Measurements from ENCODE around the gene LEP. TPM values are rescaled to one million over a fixed set of nuclear protein-coding genes. Genes with fewer than 3 reads are reported as not detected.
A peak's percentile ranks its signal among the peaks of the same experiment; 100 is the strongest.

LEP gene
- not detected for polyA plus RNA-seq (2013, experiment 1 of 2)
- polyA plus RNA-seq (2013, experiment 2 of 2), result not detected

- H3K27ac ChIP-seq (ENCODE audit: low read length, poor library complexity, severe bottlenecking), result no peak within 1 kb of the TSS
- H3K9ac ChIP-seq (ENCODE audit: low read length), result no peak within 1 kb of the TSS
- no peak within 1 kb of the TSS for H3K23ac ChIP-seq (ENCODE audit: low read length in 2 of 2)
- no peak within 1 kb of the TSS for H4K8ac ChIP-seq (ENCODE audit: low read length)
- H3K9me3 ChIP-seq (ENCODE audit: control insufficient read depth, low read length), result peaks cover 18% of the 10 kb centered on the region
- no peaks in the 10 kb centered on the region for H3K4me1 ChIP-seq (ENCODE audit: control insufficient read depth, insufficient read depth, low read depth, low read length)
- no peak within 1 kb of the TSS for H2AK5ac ChIP-seq (ENCODE audit: low read length, severe bottlenecking)
- H3K36me3 ChIP-seq (ENCODE audit: control insufficient read depth in 1 of 2, insufficient read depth in 2 of 2, low read depth in 1 of 2, low read length in 2 of 2), result no peaks in the 10 kb centered on the region
- H3K4me2 ChIP-seq (ENCODE audit: low read length, poor library complexity, severe bottlenecking), result no peak within 1 kb of the TSS
- H3K18ac ChIP-seq (ENCODE audit: low read depth in 1 of 2, low read length in 2 of 2), result no peak within 1 kb of the TSS
- no peak within 1 kb of the TSS for H2BK5ac ChIP-seq (ENCODE audit: low read depth, low read length, poor library complexity, severe bottlenecking)
- peaks cover 10 to 47% of the 10 kb centered on the region in 2 experiments for H3K27me3 ChIP-seq (ENCODE audit: control insufficient read depth in 1 of 2, insufficient read depth in 1 of 2, low read length in 2 of 2)
- no peak within 1 kb of the TSS for H3K14ac ChIP-seq (ENCODE audit: low read length in 2 of 2)
- H2AFZ ChIP-seq (ENCODE audit: low read depth, low read length), result no peak within 1 kb of the TSS
- no peak for DNase-seq
- peak within 1 kb of the TSS; percentile 9 for H4K91ac ChIP-seq (ENCODE audit: low read length)
- H3K4ac ChIP-seq (ENCODE audit: low read depth in 1 of 2, low read length in 2 of 2), result no peak within 1 kb of the TSS
- H2BK120ac ChIP-seq (ENCODE audit: low read depth, low read length), result no peak within 1 kb of the TSS
- no peaks in the 10 kb centered on the region for H3K79me1 ChIP-seq (replicated peaks; ENCODE audit: low read length, poor library complexity, severe bottlenecking)
- 97% methylated on average over 67 of the region's 67 CpGs for WGBS
- H3K4me3 ChIP-seq (ENCODE audit: insufficient read depth in 1 of 2, low read depth in 1 of 2, low read length in 2 of 2), result no peak within 1 kb of the TSS
- no peak within 1 kb of the TSS for H2BK15ac ChIP-seq (ENCODE audit: low read depth, poor library complexity, severe bottlenecking)
- H2BK12ac ChIP-seq (ENCODE audit: low read length in 2 of 2), result no peak within 1 kb of the TSS
Observed at GRCh38 chr7:128240696-128241386, at the start of gene LEP. Gene LEP, plus strand, starts transcription at chr7:128241278. Its CDS starts 10,741 bp downstream, at chr7:128252019.

- H3K9ac ChIP-seq (ENCODE audit: low read length), result no peak overlapping the region
Observed at GRCh38 chr7:128192497-128193142, 48.5 kb upstream of the LEP start.

DNA sequence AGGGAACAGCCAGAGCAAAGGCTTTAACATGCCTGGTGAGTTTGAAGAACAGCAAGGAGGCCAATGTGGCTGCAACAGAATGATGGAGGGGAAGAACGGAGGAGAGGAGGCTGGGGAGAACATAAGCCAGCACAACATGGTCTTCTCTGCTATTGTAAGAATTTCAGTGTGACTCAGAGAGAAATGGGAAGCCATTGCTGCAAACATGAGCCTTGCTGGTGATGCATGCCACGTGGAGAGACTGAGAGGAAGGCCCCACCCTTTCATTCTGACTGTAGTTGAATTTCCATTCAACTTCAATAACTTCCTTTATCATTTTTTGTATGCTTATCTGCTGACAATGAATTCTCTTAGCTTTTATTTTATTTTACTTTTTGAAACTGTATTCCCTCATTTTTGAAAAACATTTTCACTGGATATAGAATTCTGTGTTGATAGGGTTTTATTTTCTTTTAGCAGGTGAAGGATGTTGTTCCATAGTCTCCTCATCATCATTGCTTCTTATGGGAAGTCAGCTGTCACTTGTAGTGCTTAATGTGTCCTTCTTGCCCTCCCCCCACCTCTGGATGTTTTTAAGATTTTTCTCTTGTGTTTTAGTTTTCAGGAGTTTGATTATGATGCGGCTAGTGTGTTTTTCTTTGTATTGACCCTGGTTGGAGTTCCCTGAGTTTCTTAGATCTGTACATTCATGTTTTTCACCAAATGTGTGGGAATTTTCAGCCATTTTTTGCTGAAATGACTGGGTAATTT, 46.4 kb upstream of the LEP start:
- Histone ChIP-seq H2BK120ac (ENCODE audit: low read depth, low read length) (no peak overlapping the region), H3K4me1 (ENCODE audit: control insufficient read depth, insufficient read depth, low read depth, low read length) (peaks cover 1% of the 10 kb centered on the region), H3K18ac (ENCODE audit: low read depth in 1 of 2, low read length in 2 of 2) (no peak overlapping the region), H3K9me3 (ENCODE audit: control insufficient read depth, low read length) (peaks cover 39% of the 10 kb centered on the region), H3K27me3 (ENCODE audit: control insufficient read depth in 1 of 2, insufficient read depth in 1 of 2, low read length in 2 of 2) (peaks cover 34 to 37% of the 10 kb centered on the region in 2 experiments), H4K8ac (ENCODE audit: low read length) (no peak overlapping the region), H3K4me2 (ENCODE audit: low read length, poor library complexity, severe bottlenecking) (no peak overlapping the region), H2AK5ac (ENCODE audit: low read length, severe bottlenecking) (no peak overlapping the region), H3K14ac (ENCODE audit: low read length in 2 of 2) (no peak overlapping the region), H3K36me3 (ENCODE audit: control insufficient read depth in 1 of 2, insufficient read depth in 2 of 2, low read depth in 1 of 2, low read length in 2 of 2) (no peaks in the 10 kb centered on the region), H2BK12ac (ENCODE audit: low read length in 2 of 2) (no peak overlapping the region), H4K91ac (ENCODE audit: low read length) (no peak overlapping the region), H3K23ac (ENCODE audit: low read length in 2 of 2) (no peak overlapping the region), H3K4ac (ENCODE audit: low read depth in 1 of 2, low read length in 2 of 2) (no peak overlapping the region), H3K4me3 (ENCODE audit: insufficient read depth in 1 of 2, low read depth in 1 of 2, low read length in 2 of 2) (no peak overlapping the region), H3K27ac (ENCODE audit: low read length, poor library complexity, severe bottlenecking) (no peak overlapping the region), H2AFZ (ENCODE audit: low read depth, low read length) (no peak overlapping the region), H3K79me1 (replicated peaks; ENCODE audit: low read length, poor library complexity, severe bottlenecking) (no peaks in the 10 kb centered on the region), H3K9ac (ENCODE audit: low read length) (no peak overlapping the region), H2BK5ac (ENCODE audit: low read depth, low read length, poor library complexity, severe bottlenecking) (no peak overlapping the region), H2BK15ac (ENCODE audit: low read depth, poor library complexity, severe bottlenecking) (no peak overlapping the region)
- DNase-seq, result no peak
- WGBS, result 56% methylated on average over 3 of the region's 3 CpGs

More at GRCh38 chr7:128192497-128193142, 48.5 kb upstream of the LEP start:
- Histone ChIP-seq H2BK15ac (ENCODE audit: low read depth, poor library complexity, severe bottlenecking) (no peak overlapping the region), H3K4me1 (ENCODE audit: control insufficient read depth, insufficient read depth, low read depth, low read length) (peaks cover 1% of the 10 kb centered on the region), H3K4me2 (ENCODE audit: low read length, poor library complexity, severe bottlenecking) (no peak overlapping the region), H3K4ac (ENCODE audit: low read depth in 1 of 2, low read length in 2 of 2) (no peak overlapping the region), H2BK5ac (ENCODE audit: low read depth, low read length, poor library complexity, severe bottlenecking) (no peak overlapping the region), H2AK5ac (ENCODE audit: low read length, severe bottlenecking) (no peak overlapping the region), H3K9me3 (ENCODE audit: control insufficient read depth, low read length) (peaks cover 39% of the 10 kb centered on the region), H3K18ac (ENCODE audit: low read depth in 1 of 2, low read length in 2 of 2) (no peak overlapping the region), H2AFZ (ENCODE audit: low read depth, low read length) (no peak overlapping the region), H3K4me3 (ENCODE audit: insufficient read depth in 1 of 2, low read depth in 1 of 2, low read length in 2 of 2) (no peak overlapping the region), H3K23ac (ENCODE audit: low read length in 2 of 2) (no peak overlapping the region), H4K8ac (ENCODE audit: low read length) (no peak overlapping the region), H3K27ac (ENCODE audit: low read length, poor library complexity, severe bottlenecking) (no peak overlapping the region), H2BK12ac (ENCODE audit: low read length in 2 of 2) (no peak overlapping the region), H3K79me1 (replicated peaks; ENCODE audit: low read length, poor library complexity, severe bottlenecking) (no peaks in the 10 kb centered on the region), H3K27me3 (ENCODE audit: control insufficient read depth in 1 of 2, insufficient read depth in 1 of 2, low read length in 2 of 2) (peaks cover 45 to 48% of the 10 kb centered on the region in 2 experiments), H3K36me3 (ENCODE audit: control insufficient read depth in 1 of 2, insufficient read depth in 2 of 2, low read depth in 1 of 2, low read length in 2 of 2) (no peaks in the 10 kb centered on the region), H2BK120ac (ENCODE audit: low read depth, low read length) (no peak overlapping the region), H3K14ac (ENCODE audit: low read length in 2 of 2) (no peak overlapping the region), H4K91ac (ENCODE audit: low read length) (no peak overlapping the region)
- 24% methylated on average over 15 of the region's 19 CpGs for WGBS
- no peak for DNase-seq

DNA sequence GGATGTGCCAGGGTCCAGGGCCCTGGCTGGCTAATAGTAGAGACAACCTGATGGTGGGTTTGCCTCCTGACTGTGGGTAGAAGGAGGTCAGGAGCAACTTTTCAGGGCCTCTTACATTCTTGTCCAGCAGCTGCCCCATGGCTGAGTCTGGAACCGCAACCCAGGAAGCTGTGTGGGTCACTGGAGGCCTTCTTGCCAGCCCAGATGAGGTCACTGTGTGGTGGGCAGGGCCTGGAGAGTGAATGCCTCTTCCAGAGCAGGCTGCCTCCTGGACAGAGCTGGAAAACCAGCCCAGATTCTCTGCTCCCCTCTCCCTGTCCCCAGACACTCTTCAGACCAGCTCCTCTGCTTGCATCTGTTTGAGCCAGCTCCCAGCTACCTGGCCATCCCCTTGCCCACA, 43.5 kb upstream of the LEP start:
- Histone ChIP-seq H3K18ac (ENCODE audit: low read depth in 1 of 2, low read length in 2 of 2) (no peak overlapping the region), H3K4me2 (ENCODE audit: low read length, poor library complexity, severe bottlenecking) (no peak overlapping the region), H3K27ac (ENCODE audit: low read length, poor library complexity, severe bottlenecking) (no peak overlapping the region), H3K4ac (ENCODE audit: low read depth in 1 of 2, low read length in 2 of 2) (no peak overlapping the region), H4K91ac (ENCODE audit: low read length) (no peak overlapping the region), H2BK15ac (ENCODE audit: low read depth, poor library complexity, severe bottlenecking) (no peak overlapping the region), H2AK5ac (ENCODE audit: low read length, severe bottlenecking) (no peak overlapping the region), H2BK5ac (ENCODE audit: low read depth, low read length, poor library complexity, severe bottlenecking) (no peak overlapping the region), H3K36me3 (ENCODE audit: control insufficient read depth in 1 of 2, insufficient read depth in 2 of 2, low read depth in 1 of 2, low read length in 2 of 2) (no peaks in the 10 kb centered on the region), H3K4me1 (ENCODE audit: control insufficient read depth, insufficient read depth, low read depth, low read length) (peaks cover 9% of the 10 kb centered on the region), H3K14ac (ENCODE audit: low read length in 2 of 2) (no peak overlapping the region), H3K23ac (ENCODE audit: low read length in 2 of 2) (no peak overlapping the region), H3K4me3 (ENCODE audit: insufficient read depth in 1 of 2, low read depth in 1 of 2, low read length in 2 of 2) (peak overlapping the region in 1 of 2 experiments; percentile 31), H2BK120ac (ENCODE audit: low read depth, low read length) (no peak overlapping the region), H4K8ac (ENCODE audit: low read length) (no peak overlapping the region), H2BK12ac (ENCODE audit: low read length in 2 of 2) (no peak overlapping the region), H2AFZ (ENCODE audit: low read depth, low read length) (no peak overlapping the region), H3K9ac (ENCODE audit: low read length) (no peak overlapping the region), H3K9me3 (ENCODE audit: control insufficient read depth, low read length) (peaks cover 39% of the 10 kb centered on the region), H3K27me3 (ENCODE audit: control insufficient read depth in 1 of 2, insufficient read depth in 1 of 2, low read length in 2 of 2) (peaks cover 40 to 41% of the 10 kb centered on the region in 2 experiments), H3K79me1 (replicated peaks; ENCODE audit: low read length, poor library complexity, severe bottlenecking) (no peaks in the 10 kb centered on the region)
- WGBS, result 88% methylated on average over 1 of the region's 1 CpG
- DNase-seq, result no peak
